HepG2 (cell line): ENCODE data around the gene SSC5D. TPM values are rescaled to one million over a fixed set of nuclear protein-coding genes. Genes with fewer than 3 reads are reported as not detected.

ENCODE experiments used
- ATAC-seq: fragments of 200-7000 bp; cut with Tn5 transposase; 3 replicates; pipeline ENCODE4 v1.9.1; 2020; ENCODE audit warnings: mild to moderate bottlenecking, moderate library complexity
- BruUV-seq: library from RNA; stranded (reverse); fragments of 400-500 nt; replicated peaks from 2 replicates; lab custom pipeline; 2021; lab: Mats Ljungman, UMichigan
- CTCF ChIA-PET: fragments of 300-600 bp; formaldehyde crosslinking; extraction: SDS; loops from one replicate; lab custom pipeline; 2021; ENCODE audit warnings: low total read pairs, inconsistent platforms, low intra/inter-chr PET ratio; lab: Yijun Ruan, JAX
- POLR2A ChIA-PET: fragments of 350-600 bp; sonication (Branson Sonifier 250); formaldehyde crosslinking; loops from one replicate; lab custom pipeline; 2020; ENCODE audit warnings: antibody characterized with exemption, inconsistent platforms; lab: Yijun Ruan, JAX
- DNase-seq: peaks from one replicate; pipeline ENCODE4 v3.0.0-alpha.2; 2015; ENCODE audit warnings: low spot score
- FAIRE-seq: peaks from 3 replicates; lab custom pipeline; 2011; peaks lifted over from hg19 to GRCh38; lab: Jason Lieb, UNC
- H2AFZ ChIP-seq: one replicate; pipeline ENCODE4 v1.6.1; 2011; ENCODE audit warnings: low read length, inconsistent platforms
- H3K27ac ChIP-seq: fragments of 300-600 bp; 3 replicates; pipeline ENCODE4 v1.8.0; 2011; ENCODE audit warnings: mixed run types, mild to moderate bottlenecking, mixed read lengths, low read length, inconsistent platforms; ENCODE audit not compliant: insufficient read depth; ENCODE audit errors: extremely low read length
- H3K27me3 ChIP-seq, 2 experiments: fragments of 200-600 bp in 1 of 2; 2 replicates in 1 of 2; 3 replicates in 1 of 2; pipeline versions ENCODE4 v1.6.0 to v1.8.0; 2011; ENCODE audit warnings: low read length in 2 of 2, mild to moderate bottlenecking in 2 of 2, moderate library complexity in 2 of 2, inconsistent platforms in 1 of 2; ENCODE audit not compliant: insufficient read depth in 2 of 2, control insufficient read depth in 1 of 2
- H3K36me3 ChIP-seq, 2 experiments: fragments of 200-600 bp in 1 of 2; replicated peaks in 1 of 2; 2 replicates in 1 of 2; 3 replicates in 1 of 2; pipeline versions ENCODE4 v1.5.1 to v1.8.0; 2011; ENCODE audit warnings: low read length in 2 of 2, inconsistent platforms in 1 of 2; ENCODE audit not compliant: insufficient read depth in 2 of 2, control insufficient read depth in 1 of 2
- H3K4me1 ChIP-seq: 2 replicates; pipeline ENCODE4 v1.5.1; 2012; ENCODE audit warnings: low read length, inconsistent platforms; ENCODE audit not compliant: insufficient read depth
- H3K4me2 ChIP-seq: 2 replicates; pipeline ENCODE4 v1.6.0; 2011; ENCODE audit warnings: low read depth, low read length, inconsistent platforms
- H3K4me3 ChIP-seq, 3 experiments: fragments of 200-600 bp in 1 of 3; sonication (generic), shearing (Covaris generic) in 1 of 3; replicated peaks in 1 of 3; 2 replicates each; pipeline ENCODE4 v1.5.1; 2011 to 2016; ENCODE audit warnings: low read length in 3 of 3, inconsistent platforms in 2 of 3, low read depth in 2 of 3, mild to moderate bottlenecking in 2 of 3, control low read depth in 1 of 3, mixed read lengths in 1 of 3; ENCODE audit not compliant: insufficient read depth in 1 of 3
- H3K79me2 ChIP-seq: one replicate; pipeline ENCODE4 v1.6.1; 2011; ENCODE audit warnings: low read length, inconsistent platforms; ENCODE audit not compliant: insufficient read depth
- H3K9ac ChIP-seq: 2 replicates; pipeline ENCODE4 v1.6.0; 2011; ENCODE audit warnings: mild to moderate bottlenecking, low read depth, low read length, inconsistent platforms; ENCODE audit not compliant: insufficient read depth
- H3K9me3 ChIP-seq: 2 replicates; pipeline ENCODE4 v1.5.1; 2012; ENCODE audit warnings: mild to moderate bottlenecking, low read length
- H4K20me1 ChIP-seq: 2 replicates; pipeline ENCODE4 v1.6.0; 2011; ENCODE audit warnings: inconsistent platforms, mild to moderate bottlenecking, low read length, moderate library complexity; ENCODE audit not compliant: insufficient read depth
- AHDC1 ChIP-seq: sonication (generic); formaldehyde crosslinking; IDR thresholded peaks from 2 replicates; pipeline ENCODE4 v1.5.1; 2020; ENCODE audit warnings: mild to moderate bottlenecking, missing genetic modification reagents, borderline replicate concordance
- AHR ChIP-seq: IDR thresholded peaks from 2 replicates; pipeline ENCODE4 v1.6.1; 2018; ENCODE audit warnings: missing genetic modification reagents, missing compliant biosample characterization
- ERF ChIP-seq: IDR thresholded peaks from 2 replicates; pipeline ENCODE4 v1.6.1; 2018; ENCODE audit warnings: missing biosample characterization, missing genetic modification reagents
- FOXA3 ChIP-seq: IDR thresholded peaks from 2 replicates; pipeline ENCODE4 v1.6.1; 2016; ENCODE audit warnings: missing genetic modification reagents, missing compliant biosample characterization
- HNF4G ChIP-seq, 2 experiments: sonication (generic) in 1 of 2; formaldehyde crosslinking in 1 of 2; IDR thresholded peaks; 2 replicates each; pipeline versions ENCODE4 v1.4.0 to v1.6.1; 2011 to 2020; ENCODE audit warnings: borderline replicate concordance in 2 of 2, low read depth in 2 of 2, mild to moderate bottlenecking in 2 of 2, low read length in 1 of 2, missing genetic modification reagents in 1 of 2, moderate library complexity in 1 of 2
- KLF12 ChIP-seq: sonication (generic); formaldehyde crosslinking; IDR thresholded peaks from 2 replicates; pipeline ENCODE4 v1.4.0; 2020; ENCODE audit warnings: missing genetic modification reagents, borderline replicate concordance
- POLR2AphosphoS5 ChIP-seq: IDR thresholded peaks from 2 replicates; pipeline ENCODE4 v1.6.1; 2012; ENCODE audit warnings: low read depth, low read length
- RNF2 ChIP-seq: fragments of 450-650 bp; conservative IDR thresholded peaks from 2 replicates; pipeline ENCODE4 v1.6.1; 2016; ENCODE audit warnings: low read depth
- SAP130 ChIP-seq: IDR thresholded peaks from 2 replicates; pipeline ENCODE4 v1.6.1; 2016; ENCODE audit warnings: low read depth
- SIX1 ChIP-seq: sonication (generic); formaldehyde crosslinking; IDR thresholded peaks from 2 replicates; pipeline ENCODE4 v1.4.0; 2020; ENCODE audit warnings: missing genetic modification reagents, borderline replicate concordance
- SRF ChIP-seq: IDR thresholded peaks from 2 replicates; pipeline ENCODE4 v1.6.1; 2011; ENCODE audit warnings: mild to moderate bottlenecking, low read depth, low read length, moderate library complexity
- ZFAT ChIP-seq: sonication (generic); formaldehyde crosslinking; conservative IDR thresholded peaks from 2 replicates; pipeline ENCODE4 v1.8.1; 2023; ENCODE audit warnings: missing genetic modification reagents, inconsistent platforms
- ZNF138 ChIP-seq: sonication (generic); formaldehyde crosslinking; IDR thresholded peaks from 2 replicates; pipeline ENCODE4 v1.5.0; 2020; ENCODE audit warnings: mild to moderate bottlenecking, low read depth, missing genetic modification reagents
- ZNF143 ChIP-seq: sonication (generic); formaldehyde crosslinking; IDR thresholded peaks from 2 replicates; pipeline ENCODE4 v1.4.0; 2020; ENCODE audit warnings: missing genetic modification reagents
- ZNF552 ChIP-seq: sonication (generic); formaldehyde crosslinking; IDR thresholded peaks from 2 replicates; pipeline ENCODE4 v1.9.0; 2022; ENCODE audit warnings: missing genetic modification reagents, mild to moderate bottlenecking, borderline replicate concordance
- ZNF770 ChIP-seq: sonication (generic); formaldehyde crosslinking; IDR thresholded peaks from 2 replicates; pipeline ENCODE4 v1.5.0; 2020; ENCODE audit warnings: mild to moderate bottlenecking, missing genetic modification reagents
- WGBS: methylation state at CpG from one replicate; pipeline ENCODE4 v1.1.6; 2017; ENCODE audit warnings: low lambda C conversion rate; 5-methylcytosine and 5-hydroxymethylcytosine counted together
- in situ Hi-C: cut with HindIII; loops from 2 replicates; pipeline ENCODE4 v1.10.0; 2017; ENCODE audit warnings: low pct_unique_long_range_greater_than_20kb; ENCODE audit not compliant: extremely low pct_ligation_motif_present
- intact Hi-C: fragments of 100-400 bp; cut with micrococcal nuclease; formaldehyde crosslinking; loops from one replicate; pipeline ENCODE4 v1.10.0; 2022; ENCODE audit not compliant: unreplicated experiment
- polyA plus RNA-seq, 8 experiments: library from polyadenylated mRNA; depleted of rRNA in 3 of 8; stranded (reverse) in 7 of 8; unstranded in 1 of 8; fragments of >200 nt; fragmentation: Illumina TruSeq in 4 of 8; extraction: Trizol in 4 of 8; gene quantifications; 2 replicates each; pipeline versions ENCODE4 v1.2.1 to v1.2.3, GENCODE V29; 2011 to 2016; ENCODE audit warnings: low read depth in 4 of 8, missing spikeins in 1 of 8, mixed read lengths in 1 of 8; ENCODE audit not compliant: insufficient read depth in 1 of 8
- total RNA-seq, 5 experiments: library from RNA; depleted of rRNA; stranded (reverse); fragments of >200 nt; fragmentation: Illumina TruSeq; extraction: Trizol; gene quantifications; 2 replicates each; pipeline ENCODE4 v1.2.3, GENCODE V29; 2016; ENCODE audit warnings: low read depth in 1 of 5

The SSC5D gene
- total and polyA plus RNA-seq, 2 of the 13 experiments (the other 11 are each of a cell fraction or from before 2014, with no cell fraction given) = not detected

- H3K36me3 ChIP-seq = no peaks in the 10 kb centered on the region
- in situ Hi-C loops = no loop called here
- peak; percentile 93 for DNase-seq
- FAIRE-seq = peak; percentile 28
- H3K4me1 ChIP-seq = peaks cover 53% of the 10 kb centered on the region
- peak within 1 kb of the TSS; percentile 76 for H2AFZ ChIP-seq
- peaks cover 11% of the 10 kb centered on the region for H3K79me2 ChIP-seq
- H4K20me1 ChIP-seq = no peaks in the 10 kb centered on the region
- ATAC-seq = peak; percentile 93
- peak within 1 kb of the TSS; percentile 81 to 97 (median 86) for H3K4me3 ChIP-seq
- H3K9ac ChIP-seq = peak within 1 kb of the TSS; percentile 75
- peak within 1 kb of the TSS; percentile 77 for H3K27ac ChIP-seq
- ChIA-PET POLR2A (interaction anchor here (0.6 to 2.9 kb wide), 24 partner anchors 7 to 358 kb away, joined by 3 to 44 read pairs (median 6); partner anchors contain the start of genes CCDC106, FIZ1, HSPBP1 and ISOC2), CTCF (no interaction called here)
- peak within 1 kb of the TSS; percentile 78 for H3K4me2 ChIP-seq
- BruUV-seq = TSS peak; percentile 71
- H3K9me3 ChIP-seq = no peaks in the 10 kb centered on the region
- intact Hi-C loops = no loop called here
- 2% methylated on average over 6 of the region's 61 CpGs for WGBS
- no peaks in the 10 kb centered on the region; a peak in 1 of 5 replicates for H3K27me3 ChIP-seq
- TF ChIP-seq FOXA3 (CRISPR knock-in tag) (peak; percentile 56; the same call in 1 of the 2 replicates), POLR2AphosphoS5 (peak; percentile 35; the same call in 1 of the 2 replicates), SRF (0 out of 2 replicates have a peak, but pooled peaks have one; percentile 37), RNF2 (peak; percentile 95), HNF4G (IDR thresholded peaks at IDR 0.05; ENCODE audit: borderline replicate concordance, low read depth, low read length) (no peak), HNF4G (CRISPR knock-in tag; IDR thresholded peaks at IDR 0.05; ENCODE audit: borderline replicate concordance, low read depth) (0 out of 2 replicates have a peak, but pooled peaks have one; percentile 23), AHDC1 (CRISPR knock-in tag) (no peak), ZFAT (CRISPR knock-in tag) (no peak), SIX1 (0 out of 2 replicates have a peak, but pooled peaks have one; percentile 10), ERF (peak; percentile 77), AHR (CRISPR knock-in tag) (0 out of 2 replicates have a peak, but pooled peaks have one; percentile 44), SAP130 (CRISPR knock-in tag) (peak; percentile 66), KLF12 (peak; percentile 56), ZNF552 (CRISPR knock-in tag) (no peak), ZNF143 (CRISPR knock-in tag) (peak; percentile 97), ZNF770 (CRISPR knock-in tag) (0 out of 2 replicates have a peak, but pooled peaks have one; percentile 33), ZNF138 (0 out of 2 replicates have a peak, but pooled peaks have one; percentile 39)
Measured at GRCh38 chr19:55476100-55476775, 12.0 kb upstream of the SSC5D start, which contains the start of gene ZNF628. ZNF628 (plus strand) TSS chr19:55476617; CDS start chr19:55479911, 3,294 bp downstream.
